ENCODE data around the gene CFC1. TPM values are rescaled to one million over a fixed set of nuclear protein-coding genes. Genes with fewer than 3 reads are reported as not detected.

Gene CFC1
- total and polyA plus RNA-seq, 4 donors: not detected

Other genes starting within 250 kb of the CFC1 start
- gene PTPN18, start 243.5 kb downstream of the CFC1 start, total RNA-seq: 10 to 100 TPM; 37.3 to 71.0 TPM
- 10 to 100 TPM; 41.8 to 44.2 TPM for gene PTPN18, start 243.5 kb downstream of the CFC1 start, polyA plus RNA-seq
- gene POTEI, start 90.2 kb downstream of the CFC1 start, total RNA-seq: under 1 TPM; 0.06 to 0.26 TPM
- not detected for gene POTEI, start 90.2 kb downstream of the CFC1 start, polyA plus RNA-seq
- gene CFC1B, start 78.4 kb downstream of the CFC1 start, total RNA-seq: not detected
- not detected for gene CFC1B, start 78.4 kb downstream of the CFC1 start, polyA plus RNA-seq
- not detected for gene POTEJ, start 11.9 kb upstream of the CFC1 start, total RNA-seq
- gene POTEJ, start 11.9 kb upstream of the CFC1 start, polyA plus RNA-seq: not detected
- not detected for gene GPR148, start 129.5 kb upstream of the CFC1 start, total RNA-seq
- not detected for gene GPR148, start 129.5 kb upstream of the CFC1 start, polyA plus RNA-seq
- gene AMER3, start 156.0 kb upstream of the CFC1 start, total RNA-seq: not detected
- not detected for gene AMER3, start 156.0 kb upstream of the CFC1 start, polyA plus RNA-seq
- 1 to 10 TPM; 2.7 to 6.9 TPM for gene ARHGEF4, start 237.3 kb upstream of the CFC1 start, total RNA-seq
- gene ARHGEF4, start 237.3 kb upstream of the CFC1 start, polyA plus RNA-seq: 1 to 10 TPM; 1.1 to 1.7 TPM